ENCODE data around the gene CAND1. TPM values are rescaled to one million over a fixed set of nuclear protein-coding genes. Genes with fewer than 3 reads are reported as not detected.

The CAND1 gene
- total RNA-seq, 2 donors from 2014 or later: 23.1 to 24.8 TPM

GRCh38 chr12:67364228-67364627, 95.1 kb downstream of the CAND1 start:
- no peak for DNase-seq (ENCODE audit: low spot score)
- H3K27me3 ChIP-seq: no peaks in the 10 kb centered on the region

GRCh38 chr12:67365131-67365530, 96.0 kb downstream of the CAND1 start:
- Histone ChIP-seq H3K4me1 (no peaks in the 10 kb centered on the region), H3K9me3 (no peaks in the 10 kb centered on the region), H3K27me3 (no peaks in the 10 kb centered on the region), H3K4me3 (no peak overlapping the region), H3K27ac (no peak overlapping the region), H3K36me3 (no peaks in the 10 kb centered on the region)
- TF ChIP-seq CTCF (IDR thresholded peaks at IDR 0.05): no peak
- no peak for DNase-seq (ENCODE audit: low spot score)

More at GRCh38 chr12:67364228-67364627, 95.1 kb downstream of the CAND1 start:
- Histone ChIP-seq H3K9me3 (no peaks in the 10 kb centered on the region), H3K4me1 (no peaks in the 10 kb centered on the region), H3K4me3 (no peak overlapping the region), H3K36me3 (no peaks in the 10 kb centered on the region), H3K27ac (no peak overlapping the region)
- TF ChIP-seq CTCF (IDR thresholded peaks at IDR 0.05): no peak

- Histone ChIP-seq H3K9me3 (no peaks in the 10 kb centered on the region), H3K27me3 (no peaks in the 10 kb centered on the region), H3K27ac (no peak overlapping the region), H3K4me3 (no peak overlapping the region), H3K36me3 (no peaks in the 10 kb centered on the region), H3K4me1 (no peaks in the 10 kb centered on the region)
- DNase-seq (ENCODE audit: low spot score): no peak
- TF ChIP-seq CTCF (IDR thresholded peaks at IDR 0.05): no peak
Measured at GRCh38 chr12:67367843-67368242, 98.7 kb downstream of the CAND1 start.

Measured in right atrium auricular region (tissue), 2 donors.